Activated T-cell treated with anti-CD3 and anti-CD28 coated beads for 4 hours (primary cell): ENCODE data around the gene SLIT1.

Experiments used
- DNase-seq: peaks from one replicate; pipeline ENCODE4 v3.0.0-alpha.2; 2020

The SLIT1 gene

GRCh38 chr10:96949039-96949683 is 236.6 kb downstream of the SLIT1 start:
- no peak for DNase-seq
